ENCODE data around the gene DEPDC5.

Gene DEPDC5

GRCh38 chr22:31896472-31896871, 142.7 kb downstream of the DEPDC5 start:
- DNase-seq (ENCODE audit: low spot score), result no peak

GRCh38 chr22:31897842-31898805, 144.3 kb downstream of the DEPDC5 start:
- DNase-seq (ENCODE audit: low spot score), result no peak

- DNase-seq (ENCODE audit: low spot score), result no peak
Observed at GRCh38 chr22:31898926-31899325, 145.1 kb downstream of the DEPDC5 start.

- no peak for DNase-seq (ENCODE audit: low spot score)
Observed at GRCh38 chr22:31899669-31900068, 145.8 kb downstream of the DEPDC5 start.

- no peak for DNase-seq (ENCODE audit: low spot score)
Observed at GRCh38 chr22:31901388-31902137, 147.7 kb downstream of the DEPDC5 start.

GRCh38 chr22:31904651-31905050, 150.8 kb downstream of the DEPDC5 start:
- DNase-seq (ENCODE audit: low spot score), result no peak

GRCh38 chr22:31905356-31905755, 151.5 kb downstream of the DEPDC5 start:
- DNase-seq (ENCODE audit: low spot score), result no peak

- no peak for DNase-seq (ENCODE audit: low spot score)
Observed at GRCh38 chr22:31906086-31906485, 152.3 kb downstream of the DEPDC5 start.

GRCh38 chr22:31906569-31906968, 152.8 kb downstream of the DEPDC5 start:
- DNase-seq (ENCODE audit: low spot score), result no peak

GRCh38 chr22:31909977-31910376, 156.2 kb downstream of the DEPDC5 start:
- DNase-seq (ENCODE audit: low spot score), result no peak

GRCh38 chr22:31911565-31912406, 158.0 kb downstream of the DEPDC5 start:
- no peak for DNase-seq (ENCODE audit: low spot score)

- no peak for DNase-seq (ENCODE audit: low spot score)
Observed at GRCh38 chr22:31912407-31912743, 158.6 kb downstream of the DEPDC5 start.

GRCh38 chr22:31915586-31915985, 161.8 kb downstream of the DEPDC5 start:
- DNase-seq (ENCODE audit: low spot score), result no peak

- DNase-seq (ENCODE audit: low spot score), result peak; percentile 15
Observed at GRCh38 chr22:31917227-31917921, 163.6 kb downstream of the DEPDC5 start.

- DNase-seq (ENCODE audit: low spot score), result no peak
Observed at GRCh38 chr22:31919730-31920129, 165.9 kb downstream of the DEPDC5 start.

- no peak for DNase-seq (ENCODE audit: low spot score)
Observed at GRCh38 chr22:31920306-31920705, 166.5 kb downstream of the DEPDC5 start.

- no peak for DNase-seq (ENCODE audit: low spot score)
Observed at GRCh38 chr22:31921106-31921505, 167.3 kb downstream of the DEPDC5 start.

GRCh38 chr22:31922534-31922933, 168.7 kb downstream of the DEPDC5 start:
- no peak for DNase-seq (ENCODE audit: low spot score)

- DNase-seq (ENCODE audit: low spot score), result no peak
Observed at GRCh38 chr22:31923136-31923535, 169.3 kb downstream of the DEPDC5 start.

- no peak for DNase-seq (ENCODE audit: low spot score)
Observed at GRCh38 chr22:31923747-31924146, 169.9 kb downstream of the DEPDC5 start.

GRCh38 chr22:31925056-31925455, 171.2 kb downstream of the DEPDC5 start:
- no peak for DNase-seq (ENCODE audit: low spot score)

- no peak for DNase-seq (ENCODE audit: low spot score)
Observed at GRCh38 chr22:31926024-31926423, 172.2 kb downstream of the DEPDC5 start.
